A673 (cell line): ENCODE data around the gene IFT52.
A peak's percentile ranks its signal among the peaks of the same experiment; 100 is the strongest.

Experiments
- EZH2 ChIP-seq: fragments of 200-600 bp; sonication (generic); IDR thresholded peaks from 2 replicates; pipeline ENCODE4 v1.6.1; 2017; ENCODE audit warnings: borderline replicate concordance, low read depth, mild to moderate bottlenecking, mixed read lengths, antibody characterized with exemption, low read length; ENCODE audit not compliant: poor library complexity, severe bottlenecking
- TF ChIP-seq, protein P1 (sequence below): fragments of 300-800, 200-600 bp; sonication (generic); conservative IDR thresholded peaks from 2 replicates; pipeline ENCODE4 v1.5.1; 2017; ENCODE audit warnings: low read depth, mild to moderate bottlenecking, antibody characterized with exemption, low read length, moderate library complexity, mixed read lengths

DNA sequence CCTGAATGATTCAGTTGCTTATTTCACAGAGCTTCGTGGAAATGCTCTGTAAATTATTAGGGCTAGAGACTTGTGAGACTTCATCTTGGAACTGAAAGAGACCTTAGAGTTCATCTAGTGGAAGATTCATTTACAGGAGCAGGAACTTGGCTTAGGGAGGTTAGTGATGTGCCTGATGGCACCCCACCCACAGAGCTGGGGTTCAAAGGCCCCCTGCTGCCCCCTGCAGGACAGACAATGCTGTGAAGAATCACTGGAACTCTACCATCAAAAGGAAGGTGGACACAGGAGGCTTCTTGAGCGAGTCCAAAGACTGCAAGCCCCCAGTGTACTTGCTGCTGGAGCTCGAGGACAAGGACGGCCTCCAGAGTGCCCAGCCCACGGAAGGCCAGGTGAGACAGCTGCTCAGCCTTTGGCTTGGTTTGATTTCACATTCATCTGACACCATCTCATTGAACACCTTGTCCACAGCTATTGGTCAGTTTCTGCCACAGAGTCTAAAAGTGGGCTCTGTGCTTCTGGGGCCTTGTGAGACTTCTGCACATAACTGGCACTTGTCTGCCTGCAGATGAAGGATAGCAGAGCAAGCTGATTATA lies 101.3 kb downstream of the IFT52 start:
- TF ChIP-seq, protein P1, sequence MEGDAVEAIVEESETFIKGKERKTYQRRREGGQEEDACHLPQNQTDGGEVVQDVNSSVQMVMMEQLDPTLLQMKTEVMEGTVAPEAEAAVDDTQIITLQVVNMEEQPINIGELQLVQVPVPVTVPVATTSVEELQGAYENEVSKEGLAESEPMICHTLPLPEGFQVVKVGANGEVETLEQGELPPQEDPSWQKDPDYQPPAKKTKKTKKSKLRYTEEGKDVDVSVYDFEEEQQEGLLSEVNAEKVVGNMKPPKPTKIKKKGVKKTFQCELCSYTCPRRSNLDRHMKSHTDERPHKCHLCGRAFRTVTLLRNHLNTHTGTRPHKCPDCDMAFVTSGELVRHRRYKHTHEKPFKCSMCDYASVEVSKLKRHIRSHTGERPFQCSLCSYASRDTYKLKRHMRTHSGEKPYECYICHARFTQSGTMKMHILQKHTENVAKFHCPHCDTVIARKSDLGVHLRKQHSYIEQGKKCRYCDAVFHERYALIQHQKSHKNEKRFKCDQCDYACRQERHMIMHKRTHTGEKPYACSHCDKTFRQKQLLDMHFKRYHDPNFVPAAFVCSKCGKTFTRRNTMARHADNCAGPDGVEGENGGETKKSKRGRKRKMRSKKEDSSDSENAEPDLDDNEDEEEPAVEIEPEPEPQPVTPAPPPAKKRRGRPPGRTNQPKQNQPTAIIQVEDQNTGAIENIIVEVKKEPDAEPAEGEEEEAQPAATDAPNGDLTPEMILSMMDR: peak; percentile 69
- no peak for TF ChIP-seq EZH2
